Stimulated activated CD4-positive, alpha-beta T cell treated with anti-CD3 and anti-CD28 coated beads, Interleukin-1b, Interleukin-23, amount 100 ng/mL, for 4 hours (primary cell): ENCODE measurements around the gene ANKRD23.
A peak's percentile ranks its signal among the peaks of the same experiment; 100 is the strongest.
"Not testable (repeated sequence)": the region's sequence is repeated elsewhere in the genome, so short reads cannot be mapped to it uniquely, and the experiment has no call there.

Source experiments
- DNase-seq, 2 donors: peaks; one replicate each; pipeline ENCODE4 v3.0.0-alpha.2; 2020; ENCODE audit warnings: low read depth in 2 of 2

Gene ANKRD23

GRCh38 chr2:96863575-96864342 lies 19.9 kb upstream of the ANKRD23 start:
- DNase-seq: no peak

- not testable (repeated sequence) for DNase-seq
Observed at GRCh38 chr2:96863056-96863455, 19.2 kb upstream of the ANKRD23 start.

GRCh38 chr2:96861074-96861473 lies 17.3 kb upstream of the ANKRD23 start:
- DNase-seq: no peak

- peak; percentile 30 to 44 for DNase-seq
Observed at GRCh38 chr2:96860065-96861029, 16.5 kb upstream of the ANKRD23 start.

- no peak for DNase-seq
Observed at GRCh38 chr2:96859681-96860064, 15.9 kb upstream of the ANKRD23 start.

GRCh38 chr2:96859099-96859649 lies 15.4 kb upstream of the ANKRD23 start:
- DNase-seq: no peak

GRCh38 chr2:96857667-96858372 lies 14.0 kb upstream of the ANKRD23 start, which contains the start of gene ANKRD39:
TSS of gene ANKRD39 (minus strand) at chr2:96858016. CDS start at chr2:96857987, 29 bp downstream.
- peak; percentile 96 for DNase-seq

GRCh38 chr2:96856776-96857666 lies 13.2 kb upstream of the ANKRD23 start:
- no peak for DNase-seq

GRCh38 chr2:96853321-96853720 lies 9.5 kb upstream of the ANKRD23 start:
- DNase-seq: no peak

- DNase-seq: no peak
Observed at GRCh38 chr2:96852667-96853066, 8.8 kb upstream of the ANKRD23 start.

- no peak for DNase-seq
Observed at GRCh38 chr2:96848264-96848663, 4.4 kb upstream of the ANKRD23 start.

- DNase-seq: no peak
Observed at GRCh38 chr2:96847586-96847985, 3.8 kb upstream of the ANKRD23 start.

- no peak for DNase-seq
Observed at GRCh38 chr2:96846825-96847224, 3.0 kb upstream of the ANKRD23 start.

GRCh38 chr2:96844405-96844808 lies 586 bp upstream of the ANKRD23 start:
- no peak for DNase-seq

GRCh38 chr2:96842600-96842999 lies 1.2 kb downstream of the ANKRD23 start:
- no peak for DNase-seq

- no peak for DNase-seq
Observed at GRCh38 chr2:96841701-96842495, 1.9 kb downstream of the ANKRD23 start.

GRCh38 chr2:96839875-96840850 lies 3.7 kb downstream of the ANKRD23 start:
- no peak for DNase-seq

GRCh38 chr2:96839293-96839874 lies 4.4 kb downstream of the ANKRD23 start:
- peak; percentile 65 to 72 for DNase-seq
